Measurements from ENCODE around the gene DAB1. TPM values are rescaled to one million over a fixed set of nuclear protein-coding genes. Genes with fewer than 3 reads are reported as not detected.

Gene DAB1
- polyA plus RNA-seq, 1 donor from 2014 or later = 11.4 TPM

- Histone ChIP-seq H3F3A (ENCODE audit: insufficient read depth, low read length, poor library complexity, severe bottlenecking) (no peaks in the 10 kb centered on the region), H3K9ac (ENCODE audit: low read length) (no peak overlapping the region), H3K4me3 (ENCODE audit: low read length) (no peak overlapping the region), H3K4me2 (ENCODE audit: low read length) (no peak overlapping the region), H3K36me3 (ENCODE audit: insufficient read depth, low read length) (no peaks in the 10 kb centered on the region), H3K27me3 (ENCODE audit: insufficient read depth, low read depth, low read length) (no peaks in the 10 kb centered on the region), H3K9me2 (ENCODE audit: insufficient read depth, low read length) (no peaks in the 10 kb centered on the region), H3K9me3 (ENCODE audit: low read length) (no peaks in the 10 kb centered on the region), H3K27ac (ENCODE audit: low read length) (no peak overlapping the region), H4K20me1 (ENCODE audit: insufficient read depth) (no peaks in the 10 kb centered on the region), H3K79me2 (replicated peaks; ENCODE audit: insufficient read depth, low read length) (no peaks in the 10 kb centered on the region), H2AFZ (ENCODE audit: low read depth, low read length) (no peak overlapping the region)
- TF ChIP-seq EP300 (conservative IDR thresholded peaks at IDR 0.05; ENCODE audit: poor library complexity, severe bottlenecking) = no peak
- no peak for TF ChIP-seq TAF1 (IDR thresholded peaks at IDR 0.05; ENCODE audit: low read depth)
- TF ChIP-seq MXI1 (conservative IDR thresholded peaks at IDR 0.05; ENCODE audit: poor library complexity, severe bottlenecking) = no peak
- TF ChIP-seq POLR2AphosphoS5 (IDR thresholded peaks at IDR 0.05) = no peak
- TF ChIP-seq REST (IDR thresholded peaks at IDR 0.05; ENCODE audit: borderline replicate concordance) = no peak
- no peak for TF ChIP-seq RAD21 (conservative IDR thresholded peaks at IDR 0.05)
- no peak for TF ChIP-seq SMC3 (conservative IDR thresholded peaks at IDR 0.05; ENCODE audit: poor library complexity)
- no peak for TF ChIP-seq CTCF (IDR thresholded peaks at IDR 0.05; ENCODE audit: poor library complexity, severe bottlenecking)
- no peak for TF ChIP-seq EZH2 (IDR thresholded peaks at IDR 0.05; ENCODE audit: borderline replicate concordance, insufficient read depth, low read length, poor library complexity, severe bottlenecking)
Observed at GRCh38 chr1:57249511-57249910, 174.3 kb downstream of the DAB1 start.

- no peaks in the 10 kb centered on the region for H3F3A ChIP-seq (ENCODE audit: insufficient read depth, low read length, poor library complexity, severe bottlenecking)
Observed at GRCh38 chr1:57248830-57249229, 175.0 kb downstream of the DAB1 start.

More at GRCh38 chr1:57248830-57249229, 175.0 kb downstream of the DAB1 start:
- Histone ChIP-seq H3K27ac (ENCODE audit: low read length) (no peak overlapping the region), H3K9me2 (ENCODE audit: insufficient read depth, low read length) (no peaks in the 10 kb centered on the region), H3K9ac (ENCODE audit: low read length) (no peak overlapping the region), H3K79me2 (replicated peaks; ENCODE audit: insufficient read depth, low read length) (no peaks in the 10 kb centered on the region), H3K9me3 (ENCODE audit: low read length) (no peaks in the 10 kb centered on the region), H3K4me3 (ENCODE audit: low read length) (no peak overlapping the region), H3K27me3 (ENCODE audit: insufficient read depth, low read depth, low read length) (no peaks in the 10 kb centered on the region), H4K20me1 (ENCODE audit: insufficient read depth) (no peaks in the 10 kb centered on the region), H3K4me2 (ENCODE audit: low read length) (no peak overlapping the region), H3K36me3 (ENCODE audit: insufficient read depth, low read length) (no peaks in the 10 kb centered on the region), H2AFZ (ENCODE audit: low read depth, low read length) (no peak overlapping the region)
- TF ChIP-seq TAF1 (IDR thresholded peaks at IDR 0.05; ENCODE audit: low read depth) = no peak
- no peak for TF ChIP-seq CTCF (IDR thresholded peaks at IDR 0.05; ENCODE audit: poor library complexity, severe bottlenecking)
- no peak for TF ChIP-seq SMC3 (conservative IDR thresholded peaks at IDR 0.05; ENCODE audit: poor library complexity)
- TF ChIP-seq MXI1 (conservative IDR thresholded peaks at IDR 0.05; ENCODE audit: poor library complexity, severe bottlenecking) = no peak
- TF ChIP-seq EP300 (conservative IDR thresholded peaks at IDR 0.05; ENCODE audit: poor library complexity, severe bottlenecking) = no peak

Data from neural cell (in vitro differentiated cells).